SK-N-SH (cell line): Measurements from ENCODE around the gene RAET1L. TPM values are rescaled to one million over a fixed set of nuclear protein-coding genes. Genes with fewer than 3 reads are reported as not detected.

Source experiments
- CTCF ChIA-PET: fragments of 300-600, 350-600 bp; formaldehyde crosslinking; extraction: SDS; loops from one replicate; lab custom pipeline; 2021; lab: Yijun Ruan, JAX
- POLR2A ChIA-PET: fragments of 350-600 bp; sonication (Branson Sonifier 250); formaldehyde crosslinking; extraction: SDS; loops from one replicate; lab custom pipeline; 2020; ENCODE audit warnings: antibody characterized with exemption, inconsistent platforms; lab: Yijun Ruan, JAX
- DNase-seq: peaks from one replicate; pipeline ENCODE4 v3.0.0; 2012
- H2AFZ ChIP-seq: fragments of 200-600 bp; sonication (generic); 2 replicates; pipeline ENCODE4 v1.8.1; 2016; ENCODE audit warnings: antibody characterized with exemption, mild to moderate bottlenecking, low read depth
- H3F3A ChIP-seq: fragments of 200-600 bp; sonication (generic); replicated peaks from 2 replicates; pipeline ENCODE3; 2016; ENCODE audit warnings: antibody characterized with exemption, mild to moderate bottlenecking; ENCODE audit not compliant: insufficient read depth
- H3K27ac ChIP-seq, 2 experiments: fragments of 200-500 bp in 1 of 2; fragments of 200-600 bp in 1 of 2; sonication (Bioruptor generic) in 1 of 2; sonication (generic), shearing (Covaris generic) in 1 of 2; 2 replicates each; pipeline versions ENCODE4 v1.5.1 to v1.6.1; 2014 to 2016; ENCODE audit warnings: low read depth in 2 of 2, inconsistent platforms in 1 of 2, low read length in 1 of 2, mild to moderate bottlenecking in 1 of 2, mixed read lengths in 1 of 2
- H3K27me3 ChIP-seq: fragments of 200-600 bp; sonication (generic), shearing (Covaris generic); 2 replicates; pipeline ENCODE4 v1.6.1; 2016; ENCODE audit warnings: mixed run types; ENCODE audit not compliant: insufficient read depth
- H3K36me3 ChIP-seq, 2 experiments: fragments of 200-500 bp in 1 of 2; fragments of 200-600 bp in 1 of 2; sonication (Bioruptor generic) in 1 of 2; sonication (generic) in 1 of 2; replicated peaks in 1 of 2; 2 replicates each; pipeline versions ENCODE3 to v1.5.1; 2014 to 2016; ENCODE audit warnings: low read length in 1 of 2, mild to moderate bottlenecking in 1 of 2; ENCODE audit not compliant: insufficient read depth in 2 of 2, control insufficient read depth in 1 of 2
- H3K4me1 ChIP-seq, 2 experiments: fragments of 200-500 bp in 1 of 2; fragments of 200-600 bp in 1 of 2; sonication (Bioruptor generic) in 1 of 2; sonication (generic), shearing (Covaris generic) in 1 of 2; 2 replicates each; pipeline versions ENCODE4 v1.5.1 to v1.6.1; 2014 to 2016; ENCODE audit warnings: low read depth in 1 of 2, low read length in 1 of 2, mixed run types in 1 of 2; ENCODE audit not compliant: insufficient read depth in 2 of 2, control insufficient read depth in 1 of 2
- H3K4me2 ChIP-seq: fragments of 200-600 bp; sonication (generic), shearing (Covaris generic); 2 replicates; pipeline ENCODE4 v1.6.1; 2017; ENCODE audit warnings: mixed run types
- H3K4me3 ChIP-seq, 2 experiments: fragments of 200-500 bp in 1 of 2; fragments of 200-600 bp in 1 of 2; sonication (Bioruptor generic) in 1 of 2; sonication (generic), shearing (Covaris generic) in 1 of 2; 2 replicates each; pipeline versions ENCODE4 v1.5.1 to v1.8.1; 2014 to 2016; ENCODE audit warnings: low read depth in 2 of 2, inconsistent platforms in 1 of 2, low read length in 1 of 2, mild to moderate bottlenecking in 1 of 2, mixed read lengths in 1 of 2, moderate library complexity in 1 of 2
- H3K79me2 ChIP-seq: fragments of 200-600 bp; sonication (generic); 2 replicates; pipeline ENCODE4 v1.8.1; 2017; ENCODE audit warnings: mild to moderate bottlenecking; ENCODE audit not compliant: insufficient read depth
- H3K9ac ChIP-seq: fragments of 200-600 bp; sonication (generic); 2 replicates; pipeline ENCODE4 v1.6.1; 2017; ENCODE audit warnings: mixed run types
- H3K9me2 ChIP-seq: fragments of 200-600 bp; sonication (generic); 2 replicates; pipeline ENCODE4 v1.6.1; 2017; ENCODE audit warnings: mixed run types
- H3K9me3 ChIP-seq: fragments of 200-600 bp; sonication (generic); 2 replicates; pipeline ENCODE4 v1.6.1; 2017; ENCODE audit warnings: mixed run types, mild to moderate bottlenecking, moderate library complexity
- H4K20me1 ChIP-seq: fragments of 200-600 bp; sonication (generic); 2 replicates; pipeline ENCODE4 v1.6.1; 2017; ENCODE audit warnings: mild to moderate bottlenecking, mixed run types; ENCODE audit not compliant: insufficient read depth
- CHD2 ChIP-seq: fragments of 150-350 bp; IDR thresholded peaks from 2 replicates; pipeline ENCODE4 v1.6.1; 2018; ENCODE audit warnings: low read length; ENCODE audit not compliant: partially characterized antibody
- ELF1 ChIP-seq: IDR thresholded peaks from 2 replicates; pipeline ENCODE4 v1.4.0; 2012
- EZH2phosphoT487 ChIP-seq: fragments of 200-600 bp; sonication (generic); IDR thresholded peaks from 2 replicates; pipeline ENCODE4 v1.6.1; 2017; ENCODE audit warnings: low read depth, mixed run types, mild to moderate bottlenecking, antibody characterized with exemption, moderate library complexity, borderline replicate concordance
- JUND ChIP-seq: IDR thresholded peaks from 2 replicates; pipeline ENCODE4 v1.4.0; 2012
- MEF2A ChIP-seq: IDR thresholded peaks from 2 replicates; pipeline ENCODE4 v1.4.0; 2012; ENCODE audit warnings: low read depth, borderline replicate concordance
- NFIC ChIP-seq: IDR thresholded peaks from 2 replicates; pipeline ENCODE4 v1.4.0; 2012; ENCODE audit warnings: borderline replicate concordance
- POLR2AphosphoS5 ChIP-seq: IDR thresholded peaks from 2 replicates; pipeline ENCODE4 v1.6.1; 2012; ENCODE audit warnings: low read depth, low read length
- RXRA ChIP-seq: IDR thresholded peaks from 2 replicates; pipeline ENCODE4 v1.4.0; 2012; ENCODE audit warnings: low read depth, mild to moderate bottlenecking, borderline replicate concordance
- SIN3A ChIP-seq: IDR thresholded peaks from 2 replicates; pipeline ENCODE4 v1.6.1; 2012; ENCODE audit warnings: low read depth, mild to moderate bottlenecking, low read length, moderate library complexity, borderline replicate concordance
- TAF1 ChIP-seq: IDR thresholded peaks from 2 replicates; pipeline ENCODE4 v1.6.1; 2012; ENCODE audit warnings: low read depth, mild to moderate bottlenecking, low read length, moderate library complexity, borderline replicate concordance
- TCF12 ChIP-seq: IDR thresholded peaks from 2 replicates; pipeline ENCODE4 v1.4.0; 2012
- TEAD4 ChIP-seq: IDR thresholded peaks from 2 replicates; pipeline ENCODE4 v1.4.0; 2012; ENCODE audit warnings: mild to moderate bottlenecking, borderline replicate concordance; ENCODE audit not compliant: insufficient read depth
- YY1 ChIP-seq: IDR thresholded peaks from 2 replicates; pipeline ENCODE4 v1.4.0; 2012; ENCODE audit warnings: low read depth, mild to moderate bottlenecking
- WGBS: methylation state at CpG from one replicate; pipeline ENCODE4 v1.1.6; 2017; ENCODE audit warnings: low lambda C conversion rate; 5-methylcytosine and 5-hydroxymethylcytosine counted together
- polyA plus RNA-seq, 3 experiments: library from polyadenylated mRNA; depleted of rRNA; stranded (reverse); fragments of >200 nt; gene quantifications; 2 replicates each; pipeline ENCODE4 v1.2.3, GENCODE V29; 2012
- TF ChIP-seq, protein P1 (sequence below): IDR thresholded peaks from 2 replicates; pipeline ENCODE4 v1.6.1; 2012; ENCODE audit warnings: mild to moderate bottlenecking, low read depth, low read length, moderate library complexity
- TF ChIP-seq, protein P2 (sequence below): IDR thresholded peaks from 2 replicates; pipeline ENCODE4 v1.4.0; 2012; ENCODE audit warnings: low read depth, borderline replicate concordance

The RAET1L gene
- polyA plus RNA-seq, 1 of the 3 experiments (the other 2 are of a cell fraction), result not detected

- Histone ChIP-seq H3K36me3 (no peaks in the 10 kb centered on the region), H3K9me2 (no peaks in the 10 kb centered on the region), H3K27me3 (peaks cover 35% of the 10 kb centered on the region), H3K79me2 (no peaks in the 10 kb centered on the region), H4K20me1 (no peaks in the 10 kb centered on the region), H3K4me2 (no peak overlapping the region), H3K4me1 (no peaks in the 10 kb centered on the region), H3K27ac (no peak overlapping the region), H3K9me3 (no peaks in the 10 kb centered on the region), H3K9ac (no peak overlapping the region), H3F3A (no peaks in the 10 kb centered on the region), H2AFZ (no peak overlapping the region), H3K4me3 (no peak overlapping the region)
- POLR2A ChIA-PET, result no interaction called here
- TF ChIP-seq, protein P1, sequence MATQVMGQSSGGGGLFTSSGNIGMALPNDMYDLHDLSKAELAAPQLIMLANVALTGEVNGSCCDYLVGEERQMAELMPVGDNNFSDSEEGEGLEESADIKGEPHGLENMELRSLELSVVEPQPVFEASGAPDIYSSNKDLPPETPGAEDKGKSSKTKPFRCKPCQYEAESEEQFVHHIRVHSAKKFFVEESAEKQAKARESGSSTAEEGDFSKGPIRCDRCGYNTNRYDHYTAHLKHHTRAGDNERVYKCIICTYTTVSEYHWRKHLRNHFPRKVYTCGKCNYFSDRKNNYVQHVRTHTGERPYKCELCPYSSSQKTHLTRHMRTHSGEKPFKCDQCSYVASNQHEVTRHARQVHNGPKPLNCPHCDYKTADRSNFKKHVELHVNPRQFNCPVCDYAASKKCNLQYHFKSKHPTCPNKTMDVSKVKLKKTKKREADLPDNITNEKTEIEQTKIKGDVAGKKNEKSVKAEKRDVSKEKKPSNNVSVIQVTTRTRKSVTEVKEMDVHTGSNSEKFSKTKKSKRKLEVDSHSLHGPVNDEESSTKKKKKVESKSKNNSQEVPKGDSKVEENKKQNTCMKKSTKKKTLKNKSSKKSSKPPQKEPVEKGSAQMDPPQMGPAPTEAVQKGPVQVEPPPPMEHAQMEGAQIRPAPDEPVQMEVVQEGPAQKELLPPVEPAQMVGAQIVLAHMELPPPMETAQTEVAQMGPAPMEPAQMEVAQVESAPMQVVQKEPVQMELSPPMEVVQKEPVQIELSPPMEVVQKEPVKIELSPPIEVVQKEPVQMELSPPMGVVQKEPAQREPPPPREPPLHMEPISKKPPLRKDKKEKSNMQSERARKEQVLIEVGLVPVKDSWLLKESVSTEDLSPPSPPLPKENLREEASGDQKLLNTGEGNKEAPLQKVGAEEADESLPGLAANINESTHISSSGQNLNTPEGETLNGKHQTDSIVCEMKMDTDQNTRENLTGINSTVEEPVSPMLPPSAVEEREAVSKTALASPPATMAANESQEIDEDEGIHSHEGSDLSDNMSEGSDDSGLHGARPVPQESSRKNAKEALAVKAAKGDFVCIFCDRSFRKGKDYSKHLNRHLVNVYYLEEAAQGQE, result no peak
- no peak for TF ChIP-seq TEAD4
- TF ChIP-seq ELF1, result no peak
- no peak for TF ChIP-seq JUND
- no peak for TF ChIP-seq TCF12
- no peak for TF ChIP-seq EZH2phosphoT487
- no peak for TF ChIP-seq RXRA
- TF ChIP-seq, protein P2, sequence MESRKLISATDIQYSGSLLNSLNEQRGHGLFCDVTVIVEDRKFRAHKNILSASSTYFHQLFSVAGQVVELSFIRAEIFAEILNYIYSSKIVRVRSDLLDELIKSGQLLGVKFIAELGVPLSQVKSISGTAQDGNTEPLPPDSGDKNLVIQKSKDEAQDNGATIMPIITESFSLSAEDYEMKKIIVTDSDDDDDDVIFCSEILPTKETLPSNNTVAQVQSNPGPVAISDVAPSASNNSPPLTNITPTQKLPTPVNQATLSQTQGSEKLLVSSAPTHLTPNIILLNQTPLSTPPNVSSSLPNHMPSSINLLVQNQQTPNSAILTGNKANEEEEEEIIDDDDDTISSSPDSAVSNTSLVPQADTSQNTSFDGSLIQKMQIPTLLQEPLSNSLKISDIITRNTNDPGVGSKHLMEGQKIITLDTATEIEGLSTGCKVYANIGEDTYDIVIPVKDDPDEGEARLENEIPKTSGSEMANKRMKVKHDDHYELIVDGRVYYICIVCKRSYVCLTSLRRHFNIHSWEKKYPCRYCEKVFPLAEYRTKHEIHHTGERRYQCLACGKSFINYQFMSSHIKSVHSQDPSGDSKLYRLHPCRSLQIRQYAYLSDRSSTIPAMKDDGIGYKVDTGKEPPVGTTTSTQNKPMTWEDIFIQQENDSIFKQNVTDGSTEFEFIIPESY, result no peak
- TF ChIP-seq POLR2AphosphoS5, result no peak
- TF ChIP-seq SIN3A, result no peak
- TF ChIP-seq NFIC, result no peak
- no peak for TF ChIP-seq YY1
- TF ChIP-seq CHD2, result no peak
- no peak for TF ChIP-seq MEF2A
- TF ChIP-seq TAF1, result no peak
- CTCF ChIA-PET, result interaction anchor here (0.8 to 2.5 kb wide), 2 partner anchors 10 to 21 kb away, joined by 3 to 10 read pairs; no protein-coding TSS in a partner anchor
- 29% methylated on average over 2 of the region's 7 CpGs for WGBS
- no peak for DNase-seq
Observed at GRCh38 chr6:149995971-149996370, 29.4 kb downstream of the RAET1L start.
